Right lobe of liver (tissue), 6 donors: ENCODE data around the gene NDUFS4. TPM values are rescaled to one million over a fixed set of nuclear protein-coding genes. Genes with fewer than 3 reads are reported as not detected.

ENCODE experiments used
- ATAC-seq, 4 donors: fragments of 200-7000 bp; cut with Tn5 transposase; one replicate each; pipeline ENCODE4 v1.9.1; 2020; ENCODE audit warnings: mild to moderate bottlenecking in 4 of 4, moderate library complexity in 4 of 4
- DNase-seq, 3 donors: peaks; one replicate each; pipeline ENCODE4 v3.0.0-alpha.2; 2020
- H3K27ac ChIP-seq, 3 donors: fragments of 200-600 bp; one replicate each; pipeline ENCODE4 v1.8.0; 2022
- H3K27me3 ChIP-seq, 2 donors: fragments of 200-600 bp; one replicate each; pipeline ENCODE4 v1.8.0; 2022
- H3K36me3 ChIP-seq, 4 donors: fragments of 200-600 bp; sonication (generic) in 1 of 4; one replicate each; pipeline versions ENCODE4 v1.5.1 to v1.8.0; 2017 to 2022; ENCODE audit warnings: control low read depth in 1 of 4
- H3K4me1 ChIP-seq, 4 donors: fragments of 200-600 bp; sonication (generic) in 1 of 4; one replicate each; pipeline versions ENCODE4 v1.5.1 to v1.8.0; 2017 to 2022; ENCODE audit warnings: control low read depth in 1 of 4
- H3K4me3 ChIP-seq, 3 donors: fragments of 200-600 bp; one replicate each; pipeline ENCODE4 v1.8.0; 2022
- H3K9me3 ChIP-seq, 4 donors: fragments of 200-600 bp; sonication (generic) in 1 of 4; one replicate each; pipeline versions ENCODE4 v1.5.1 to v1.8.0; 2017 to 2022; ENCODE audit warnings: control low read depth in 1 of 4
- CTCF ChIP-seq, 4 donors: fragments of 200-600 bp in 3 of 4; fragments of 450-650 bp in 1 of 4; IDR thresholded peaks; one replicate each; pipeline versions ENCODE4 v1.5.1 to v1.8.0; 2016 to 2022; ENCODE audit warnings: antibody characterized with exemption in 4 of 4, mild to moderate bottlenecking in 2 of 4
- POLR2A ChIP-seq: fragments of 450-650 bp; IDR thresholded peaks from one replicate; pipeline ENCODE4 v1.6.1; 2017; ENCODE audit warnings: antibody characterized with exemption, mild to moderate bottlenecking
- WGBS: methylation state at CpG from one replicate; pipeline ENCODE4 v1.1.6; 2018; ENCODE audit warnings: low coverage, low lambda C conversion rate; ENCODE audit not compliant: insufficient coverage; ENCODE audit errors: missing lambda C conversion rate; 5-methylcytosine and 5-hydroxymethylcytosine counted together
- intact Hi-C, 2 donors: fragments of 100-400 bp; cut with DNase I; formaldehyde crosslinking; loops; one replicate each; pipeline versions ENCODE4 v1.11.2 to v1.14.1; 2022
- total RNA-seq, 6 experiments: library from RNA; depleted of rRNA in 2 of 6; stranded (reverse); fragments of >200 nt in 2 of 6; fragmentation: NEBNext Ultra II Directional in 3 of 6; extraction: Animal tissue kit (Norgen Biotek cat#: 25700) in 3 of 6; gene quantifications; one replicate each; pipeline versions ENCODE4 v1.1.0 to v1.2.4, GENCODE V29; 2016 to 2023
- donor health status: DM: no; HTN: yes; CAD: no.
- donor health status: DM: no; HTN: no; CAD: no.
- donor health status: DM: no; HTN: no; CAD: no.
- donor health status: DM: no; HTN: yes; CAD: no.
- donor health status: DM: no; HTN: yes; CAD: no.

NDUFS4 gene
- total RNA-seq, 6 experiments from 2014 or later, result 44.3 to 69.4 (median 48.8) TPM

DNA sequence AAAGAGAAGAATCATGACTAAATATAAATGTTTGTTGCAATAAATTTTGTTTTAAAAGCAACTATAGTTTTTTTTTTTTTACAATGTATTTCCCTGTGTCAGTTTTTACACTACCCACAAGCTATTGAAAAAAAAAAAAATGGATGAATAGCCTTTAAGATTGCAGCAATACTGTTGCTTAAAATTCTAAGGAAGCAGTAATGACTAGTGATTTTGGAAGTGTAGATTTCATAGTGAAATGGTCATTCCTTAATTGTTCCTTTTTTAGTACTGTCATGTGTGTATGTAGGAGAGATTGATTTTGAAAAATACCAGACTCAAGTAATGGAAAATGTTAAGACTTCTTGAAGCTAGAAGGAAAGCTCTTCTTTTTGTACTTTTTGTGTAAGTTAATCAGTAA lies 53.1 kb downstream of the NDUFS4 start:
- H3K4me1 ChIP-seq, result no peaks in the 10 kb centered on the region
- H3K36me3 ChIP-seq, result no peaks in the 10 kb centered on the region
- ATAC-seq (no peak), DNase-seq (no peak)
- H3K9me3 ChIP-seq, result no peaks in the 10 kb centered on the region
- H3K4me3 ChIP-seq, result no peak overlapping the region
- H3K27ac ChIP-seq, result no peak overlapping the region
- H3K27me3 ChIP-seq, result no peaks in the 10 kb centered on the region
- TF ChIP-seq POLR2A, result no peak
- no peak for TF ChIP-seq CTCF (IDR thresholded peaks at IDR 0.05)
- intact Hi-C loops, result no loop called here

DNA sequence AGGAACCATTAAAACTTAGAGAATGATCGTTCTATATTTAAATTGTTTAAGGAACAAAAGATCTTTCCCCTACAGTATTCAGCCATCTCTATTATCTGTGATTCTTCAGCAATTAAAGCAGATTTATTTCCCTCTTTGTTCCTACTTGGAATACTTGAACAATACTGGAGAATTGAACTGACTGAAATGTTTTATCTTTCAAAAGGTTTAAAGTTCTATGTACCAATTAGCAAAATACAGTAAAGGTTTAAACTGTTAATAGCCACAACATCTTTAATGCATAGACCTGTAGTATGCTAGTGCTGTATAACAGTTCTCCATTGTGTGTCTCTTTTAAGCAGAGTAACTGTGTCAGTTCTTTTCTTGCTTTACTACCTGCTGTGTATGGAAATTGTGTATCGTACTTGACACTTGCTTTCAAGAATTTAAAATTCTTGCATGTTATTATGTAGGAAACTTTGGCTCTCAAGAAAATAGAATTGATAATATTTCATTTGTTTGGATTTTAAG lies 54.0 kb downstream of the NDUFS4 start:
- Histone ChIP-seq H3K4me3 (no peak overlapping the region), H3K27ac (no peak overlapping the region), H3K36me3 (no peaks in the 10 kb centered on the region), H3K27me3 (no peaks in the 10 kb centered on the region), H3K4me1 (no peaks in the 10 kb centered on the region), H3K9me3 (no peaks in the 10 kb centered on the region)
- no peak for ATAC-seq
- intact Hi-C loops, result no loop called here
- WGBS, result 96% methylated on average over 2 of the region's 2 CpGs
- no peak for DNase-seq
- no peak for TF ChIP-seq CTCF (IDR thresholded peaks at IDR 0.05)
- TF ChIP-seq POLR2A, result no peak

DNA sequence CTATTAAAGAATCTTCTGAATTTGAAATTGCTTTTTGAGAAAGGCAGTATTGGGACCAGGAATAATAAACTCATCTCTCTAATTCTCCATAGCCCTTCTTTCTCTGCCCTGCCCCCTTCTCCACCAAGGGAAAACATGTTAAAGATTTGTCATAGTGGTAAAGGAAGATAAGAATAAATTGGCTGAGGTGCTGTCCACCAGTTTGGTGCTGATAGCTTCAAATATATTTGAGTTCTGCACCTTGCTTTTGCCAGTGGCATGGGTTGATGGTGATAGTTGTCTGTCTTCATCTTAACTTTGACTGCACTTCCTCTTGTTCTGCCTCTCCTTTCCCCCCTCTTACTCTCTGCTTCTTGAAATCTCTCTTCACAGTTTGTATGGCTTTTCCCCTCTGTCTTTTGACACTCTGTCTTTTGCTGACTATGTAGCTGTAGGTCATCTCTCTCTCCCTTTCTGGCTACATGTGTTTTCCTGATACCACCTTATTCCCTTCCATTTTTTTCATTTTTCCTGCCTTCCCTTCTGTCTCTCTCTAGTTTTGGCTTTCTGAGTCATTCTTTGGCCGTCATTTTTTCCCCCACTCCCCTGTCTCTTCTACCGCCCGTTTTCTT lies 56.6 kb downstream of the NDUFS4 start:
- no peaks in the 10 kb centered on the region for H3K27me3 ChIP-seq
- whole genome bisulfite sequencing, result 97% methylated on average over 3 of the region's 3 CpGs
- no peak for ATAC-seq
- TF ChIP-seq POLR2A, result no peak
- no peak for TF ChIP-seq CTCF (IDR thresholded peaks at IDR 0.05)
- H3K4me1 ChIP-seq, result no peaks in the 10 kb centered on the region
- H3K4me3 ChIP-seq, result no peak overlapping the region
- H3K27ac ChIP-seq, result no peak overlapping the region
- no peak for DNase-seq
- intact Hi-C loops, result no loop called here
- no peaks in the 10 kb centered on the region for H3K36me3 ChIP-seq
- H3K9me3 ChIP-seq, result no peaks in the 10 kb centered on the region

GRCh38 chr5:53631251-53631650 lies 70.8 kb downstream of the NDUFS4 start:
- no peak overlapping the region for H3K27ac ChIP-seq
- ATAC-seq, result no peak

More at GRCh38 chr5:53631251-53631650, 70.8 kb downstream of the NDUFS4 start:
- TF ChIP-seq CTCF (IDR thresholded peaks at IDR 0.05) (no peak), POLR2A (no peak)
- no peaks in the 10 kb centered on the region for H3K4me1 ChIP-seq
- no peaks in the 10 kb centered on the region for H3K36me3 ChIP-seq
- H3K9me3 ChIP-seq, result no peaks in the 10 kb centered on the region
- no CpG with 5 or more reads among the region's 6 CpGs for WGBS
- H3K4me3 ChIP-seq, result no peak overlapping the region
- no peak for DNase-seq
- no peaks in the 10 kb centered on the region for H3K27me3 ChIP-seq
- intact Hi-C loops, result no loop called here
